ENCODE data around the gene SPATA20.

DNA sequence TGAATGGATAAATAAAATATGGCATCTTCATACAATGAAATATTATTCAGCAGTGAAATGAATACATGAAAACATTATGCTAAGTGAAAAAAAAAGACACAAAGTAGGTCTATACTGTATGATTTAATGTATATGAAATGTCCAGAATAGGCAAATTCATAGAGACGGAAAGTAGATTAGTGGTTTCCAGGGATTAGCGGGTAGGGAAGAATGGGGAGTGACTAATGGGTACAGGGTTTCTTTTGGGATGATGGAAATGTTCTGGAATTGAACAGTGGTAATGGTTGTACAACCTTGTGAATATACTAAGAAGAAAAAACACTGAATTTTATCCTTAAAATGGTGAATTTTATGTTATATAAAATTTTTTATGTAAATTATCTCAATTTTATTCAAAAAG is 47.3 kb upstream of the SPATA20 start:
- TF ChIP-seq TAF1 (IDR thresholded peaks at IDR 0.05; ENCODE audit: borderline replicate concordance, insufficient read depth, low read length), result no peak
- TF ChIP-seq, protein P1, sequence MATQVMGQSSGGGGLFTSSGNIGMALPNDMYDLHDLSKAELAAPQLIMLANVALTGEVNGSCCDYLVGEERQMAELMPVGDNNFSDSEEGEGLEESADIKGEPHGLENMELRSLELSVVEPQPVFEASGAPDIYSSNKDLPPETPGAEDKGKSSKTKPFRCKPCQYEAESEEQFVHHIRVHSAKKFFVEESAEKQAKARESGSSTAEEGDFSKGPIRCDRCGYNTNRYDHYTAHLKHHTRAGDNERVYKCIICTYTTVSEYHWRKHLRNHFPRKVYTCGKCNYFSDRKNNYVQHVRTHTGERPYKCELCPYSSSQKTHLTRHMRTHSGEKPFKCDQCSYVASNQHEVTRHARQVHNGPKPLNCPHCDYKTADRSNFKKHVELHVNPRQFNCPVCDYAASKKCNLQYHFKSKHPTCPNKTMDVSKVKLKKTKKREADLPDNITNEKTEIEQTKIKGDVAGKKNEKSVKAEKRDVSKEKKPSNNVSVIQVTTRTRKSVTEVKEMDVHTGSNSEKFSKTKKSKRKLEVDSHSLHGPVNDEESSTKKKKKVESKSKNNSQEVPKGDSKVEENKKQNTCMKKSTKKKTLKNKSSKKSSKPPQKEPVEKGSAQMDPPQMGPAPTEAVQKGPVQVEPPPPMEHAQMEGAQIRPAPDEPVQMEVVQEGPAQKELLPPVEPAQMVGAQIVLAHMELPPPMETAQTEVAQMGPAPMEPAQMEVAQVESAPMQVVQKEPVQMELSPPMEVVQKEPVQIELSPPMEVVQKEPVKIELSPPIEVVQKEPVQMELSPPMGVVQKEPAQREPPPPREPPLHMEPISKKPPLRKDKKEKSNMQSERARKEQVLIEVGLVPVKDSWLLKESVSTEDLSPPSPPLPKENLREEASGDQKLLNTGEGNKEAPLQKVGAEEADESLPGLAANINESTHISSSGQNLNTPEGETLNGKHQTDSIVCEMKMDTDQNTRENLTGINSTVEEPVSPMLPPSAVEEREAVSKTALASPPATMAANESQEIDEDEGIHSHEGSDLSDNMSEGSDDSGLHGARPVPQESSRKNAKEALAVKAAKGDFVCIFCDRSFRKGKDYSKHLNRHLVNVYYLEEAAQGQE (IDR thresholded peaks at IDR 0.05; ENCODE audit: insufficient read depth in 1 of 2, low read depth in 2 of 2, low read length in 2 of 2), result no peak
- no peak for TF ChIP-seq SIN3A (IDR thresholded peaks at IDR 0.05; ENCODE audit: borderline replicate concordance, insufficient read depth, low read length)
- TF ChIP-seq POLR2AphosphoS5 (IDR thresholded peaks at IDR 0.05; ENCODE audit: low read depth, low read length), result no peak
